GM18858 (cell line): ENCODE measurements around the gene ITPKB.

Experiments
- ATAC-seq: cut with Tn5 transposase; IDR thresholded peaks from one replicate; pipeline ENCODE4 v1.9.1; 2021; ENCODE audit not compliant: unreplicated experiment

ITPKB gene

DNA sequence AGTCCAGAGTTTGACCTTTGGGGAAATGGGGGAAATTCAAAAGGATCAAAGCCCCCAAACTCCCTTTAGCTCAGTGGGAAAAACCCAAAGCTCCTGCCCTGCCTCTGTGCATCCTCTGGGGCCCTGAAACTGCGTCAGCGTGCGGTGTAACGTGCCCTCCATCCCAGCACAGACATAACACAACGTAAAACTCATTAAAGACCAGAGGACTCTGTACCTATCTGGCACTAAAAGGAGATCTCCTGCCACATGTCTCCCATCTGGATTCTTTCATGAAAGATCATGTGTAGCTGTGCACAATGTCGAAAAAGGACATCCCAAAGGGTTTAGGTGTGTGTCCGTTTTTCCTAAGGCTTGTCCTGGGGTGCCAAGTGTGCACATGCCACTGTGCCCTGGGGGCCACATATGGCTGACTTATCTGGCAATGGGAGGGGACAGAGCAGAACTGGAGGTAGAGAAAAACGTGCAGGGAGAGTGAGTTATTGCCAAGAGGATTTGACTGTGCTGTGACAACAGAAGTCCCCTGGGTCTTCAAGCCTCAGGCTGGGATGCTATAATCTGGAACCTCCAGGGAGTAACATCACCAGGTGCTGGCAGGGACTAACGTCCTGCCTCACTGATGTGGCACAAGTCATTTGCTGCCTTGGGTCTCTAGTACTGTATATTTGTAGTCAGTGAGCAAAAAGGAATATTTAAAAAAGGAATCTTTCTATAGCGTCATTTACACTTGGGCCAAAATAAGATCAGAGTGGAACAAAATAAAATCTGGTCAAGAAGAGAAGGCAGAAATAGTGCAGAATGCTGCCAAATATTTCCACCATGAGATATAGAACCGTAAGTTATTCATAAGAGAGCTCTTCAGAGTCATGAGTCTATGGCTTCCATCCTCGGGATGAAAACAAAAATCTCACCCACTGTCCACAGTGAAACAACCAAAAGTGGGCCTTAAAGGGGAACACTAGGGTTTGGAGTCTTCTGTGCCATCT is 52.3 kb downstream of the ITPKB start:
- ATAC-seq, result no peak

GRCh38 chr1:226685196-226685820 is 53.8 kb downstream of the ITPKB start:
- ATAC-seq, result no peak

- ATAC-seq, result no peak
Measured at GRCh38 chr1:226684026-226684425, 55.1 kb downstream of the ITPKB start.

DNA sequence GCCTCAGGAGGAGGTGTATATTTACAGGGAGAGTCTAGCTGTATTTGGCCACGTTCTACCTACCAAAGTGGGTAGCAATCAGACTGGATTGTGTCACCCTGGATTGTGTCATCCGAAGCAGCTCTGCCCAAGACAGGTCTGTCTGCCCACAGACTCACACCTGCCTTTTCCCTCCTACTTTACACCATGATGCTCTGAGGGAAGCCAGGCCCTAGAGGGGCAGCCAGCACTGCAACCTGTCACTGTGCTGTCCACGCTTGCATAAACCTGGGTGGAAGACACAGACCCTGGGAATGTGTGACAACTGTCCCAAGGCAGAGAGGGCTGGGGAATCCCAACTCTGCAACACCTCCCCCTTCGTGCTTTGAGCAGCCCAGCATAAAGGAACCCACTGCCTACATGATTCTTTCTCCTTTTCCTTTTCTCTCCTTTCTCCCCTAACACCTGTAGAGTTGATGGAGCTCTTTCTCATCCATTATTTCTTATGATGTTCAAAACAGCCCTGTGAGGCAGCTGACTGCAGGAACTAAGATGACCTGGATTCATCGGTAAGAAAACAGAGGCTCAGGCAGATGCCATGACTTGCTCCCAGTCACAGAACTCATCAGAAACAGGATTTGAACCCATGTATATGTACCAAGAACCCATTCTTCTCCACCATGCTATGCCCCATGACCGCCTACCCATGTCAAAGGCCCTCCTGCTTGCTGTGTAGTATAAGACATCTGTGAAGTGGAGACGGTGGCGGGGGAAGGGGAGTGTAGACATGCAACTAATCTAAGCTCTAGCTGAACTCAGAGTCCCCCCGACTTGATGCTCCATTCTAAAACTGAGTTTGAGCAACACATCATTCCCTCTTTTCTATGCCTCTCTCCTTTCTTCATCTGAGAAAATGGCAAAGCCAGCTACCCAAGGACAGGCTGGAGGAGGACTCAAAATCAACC is 55.9 kb downstream of the ITPKB start:
- no peak for ATAC-seq

GRCh38 chr1:226681652-226682493 is 57.2 kb downstream of the ITPKB start:
- no peak for ATAC-seq

- ATAC-seq, result no peak
Measured at GRCh38 chr1:226680653-226681052, 58.4 kb downstream of the ITPKB start.

DNA sequence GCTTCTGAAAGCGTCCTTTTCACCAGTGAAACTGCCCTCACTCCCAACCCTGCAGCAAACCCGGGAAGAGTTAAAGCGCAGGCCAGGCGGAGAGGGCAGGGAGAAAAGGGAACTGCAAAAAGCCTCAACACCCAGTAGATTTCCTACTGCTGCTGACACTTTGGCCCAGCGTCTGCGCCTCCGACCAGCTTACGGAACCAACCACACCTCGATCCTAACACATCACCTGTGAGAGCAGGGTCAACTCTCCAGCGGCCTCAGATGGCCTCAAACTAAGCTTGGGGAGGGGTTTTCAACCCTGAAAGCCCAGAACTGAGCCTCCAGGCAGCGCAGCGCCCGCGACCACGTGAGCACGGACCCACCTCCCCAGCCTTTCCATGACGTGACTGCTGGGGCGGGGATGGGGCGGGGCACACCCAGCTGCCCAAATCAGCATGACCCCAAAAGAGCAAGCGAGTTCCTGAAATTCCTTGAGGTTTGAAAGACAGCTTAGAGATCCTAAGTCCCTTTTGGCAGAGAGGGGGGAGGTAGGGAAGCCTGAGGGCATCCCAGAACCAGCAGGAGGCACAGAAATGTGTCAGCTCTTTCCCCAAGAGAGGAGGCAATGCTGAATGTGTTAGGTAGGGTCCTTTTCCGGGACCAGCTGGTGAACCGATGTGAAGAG is 59.1 kb downstream of the ITPKB start:
- ATAC-seq, result no peak

DNA sequence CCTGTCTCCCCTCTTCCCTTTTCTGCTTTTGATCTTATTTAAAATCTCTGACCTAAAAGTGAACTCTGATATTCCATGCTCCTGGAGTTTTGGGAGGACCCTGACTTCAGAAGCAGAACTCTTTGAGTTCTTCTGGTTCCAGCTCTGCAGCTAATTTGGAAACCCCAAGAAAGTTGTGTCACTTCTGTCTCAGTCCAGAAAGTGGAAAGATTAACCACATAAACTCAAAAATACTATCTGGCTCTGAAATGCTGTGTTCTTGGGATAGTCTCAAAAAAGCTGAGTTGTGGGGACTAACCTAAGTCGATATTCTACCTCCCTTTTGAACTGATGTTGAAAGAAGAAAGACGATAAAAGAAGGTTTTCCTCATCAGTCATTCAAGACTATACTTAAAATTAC is 59.8 kb downstream of the ITPKB start:
- ATAC-seq, result no peak

GRCh38 chr1:226678701-226679100 is 60.4 kb downstream of the ITPKB start:
- no peak for ATAC-seq

GRCh38 chr1:226678251-226678650 is 60.8 kb downstream of the ITPKB start:
- ATAC-seq, result no peak

DNA sequence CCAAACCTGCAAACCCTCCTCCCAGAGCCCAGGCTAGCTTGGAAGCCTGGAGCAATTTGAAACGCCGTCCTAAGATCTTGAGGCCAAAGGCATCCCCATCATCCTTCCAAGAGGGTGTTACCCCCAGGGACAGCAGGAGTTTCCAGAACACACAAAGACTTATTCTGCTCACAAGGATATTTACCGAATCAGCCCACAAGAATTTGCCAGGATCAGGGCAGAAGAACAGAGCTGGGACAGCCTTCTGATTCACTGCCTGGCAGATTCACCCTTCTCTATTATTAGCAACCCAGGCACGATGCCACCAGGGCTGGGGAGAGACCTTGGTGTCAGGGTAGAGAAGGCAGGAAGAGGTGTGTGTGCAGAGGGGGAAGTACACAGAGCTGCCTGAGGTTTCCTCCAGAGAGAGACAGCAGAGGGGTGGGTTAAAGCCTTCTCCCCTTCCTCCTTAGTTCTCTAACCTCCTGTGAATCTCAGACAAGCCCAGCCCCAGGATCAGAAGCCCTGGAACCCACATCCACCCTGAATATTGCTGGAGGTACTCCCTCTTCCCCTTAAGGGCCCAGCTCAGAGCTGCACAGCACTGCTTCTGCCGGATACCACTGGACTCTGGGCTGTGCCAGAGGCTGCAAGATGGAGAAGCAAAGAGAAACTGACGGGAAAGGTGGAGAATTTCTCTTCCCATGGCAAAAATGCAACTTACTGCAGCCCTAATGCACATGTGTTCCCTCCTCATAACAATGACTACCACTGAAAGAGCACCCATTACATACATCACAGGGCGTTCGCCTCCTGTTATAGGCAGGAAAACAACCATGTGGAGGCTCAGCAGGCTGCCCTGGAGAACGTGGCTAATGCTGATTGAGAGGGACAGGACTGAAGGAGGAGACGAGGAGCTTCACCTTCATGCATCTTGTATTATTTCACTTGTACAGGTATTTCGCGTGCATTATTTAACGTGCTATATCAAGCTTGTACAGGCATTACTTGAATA is 61.8 kb downstream of the ITPKB start:
- ATAC-seq, result peak; percentile 25

DNA sequence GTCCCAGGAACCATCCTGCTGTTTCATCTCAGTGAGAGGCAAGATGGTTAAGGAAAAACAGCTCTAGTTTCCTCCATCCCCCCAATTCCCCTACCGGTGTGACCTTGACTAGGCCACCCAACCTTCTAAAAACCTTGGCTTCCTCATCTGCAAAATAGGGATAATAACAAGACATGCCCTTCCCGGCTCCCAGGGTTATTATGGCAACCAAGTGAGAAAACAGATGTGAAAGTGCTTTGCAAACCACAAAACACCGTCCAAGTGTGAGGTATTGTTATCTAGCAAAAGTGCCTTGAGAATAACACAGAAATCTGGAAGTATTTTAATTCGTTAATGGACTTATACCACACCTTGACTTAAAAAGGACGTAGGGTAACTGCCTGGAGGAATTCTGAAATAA is 62.7 kb downstream of the ITPKB start:
- ATAC-seq, result no peak

GRCh38 chr1:226675715-226676357 is 63.2 kb downstream of the ITPKB start:
- no peak for ATAC-seq

- peak; percentile 53 for ATAC-seq
Measured at GRCh38 chr1:226674892-226675714, 64.0 kb downstream of the ITPKB start.

GRCh38 chr1:226672339-226672762 is 66.7 kb downstream of the ITPKB start:
- no peak for ATAC-seq

- ATAC-seq, result no peak
Measured at GRCh38 chr1:226671277-226671676, 67.8 kb downstream of the ITPKB start.

- ATAC-seq, result no peak
Measured at GRCh38 chr1:226670073-226670472, 69.0 kb downstream of the ITPKB start.
